Ishikawa (cell line): ENCODE measurements around the gene TAS2R43.

Source experiments
- EGR1 ChIP-seq: IDR thresholded peaks from 2 replicates; pipeline ENCODE4 v1.6.1; 2012
- RAD21 ChIP-seq: IDR thresholded peaks from 2 replicates; pipeline ENCODE4 v1.6.1; 2012; ENCODE audit warnings: low read depth
- ZBTB7A ChIP-seq: IDR thresholded peaks from 2 replicates; pipeline ENCODE4 v1.6.1; 2012; ENCODE audit warnings: low read depth

DNA sequence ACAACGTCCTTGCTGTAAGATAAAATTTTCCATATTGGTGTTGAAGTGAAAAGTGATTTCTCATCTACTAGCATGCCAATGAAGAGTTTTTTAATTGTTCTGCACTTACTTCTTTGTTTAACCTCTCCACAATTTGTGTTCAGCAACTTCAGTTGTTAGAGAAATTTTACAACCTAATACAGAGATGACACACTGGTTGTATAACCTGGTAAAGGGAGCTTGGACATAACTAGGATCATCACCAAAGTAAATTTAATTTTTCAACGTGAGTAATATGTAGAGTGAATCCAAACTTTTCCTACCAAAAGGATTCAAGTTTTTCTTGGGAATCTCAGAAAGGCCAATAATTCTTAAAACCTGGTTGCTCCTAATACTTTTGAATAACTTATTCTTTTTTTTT, 13.4 kb upstream of the TAS2R43 start:
- TF ChIP-seq ZBTB7A (no peak), RAD21 (no peak), EGR1 (no peak)
